GM23338 (cell line): ENCODE measurements around the gene OR2C1. TPM values are rescaled to one million over a fixed set of nuclear protein-coding genes. Genes with fewer than 3 reads are reported as not detected.

Experiments
- ATAC-seq: fragments of 200-7000 bp; cut with Tn5 transposase; 3 replicates; pipeline ENCODE4 v1.9.1; 2020
- DNase-seq: peaks from one replicate; pipeline ENCODE4 v3.0.0-alpha.2; 2015; ENCODE audit warnings: low spot score
- H2AFZ ChIP-seq: fragments of 200-600 bp; sonication (generic); 2 replicates; pipeline ENCODE4 v1.8.0; 2016; ENCODE audit warnings: antibody characterized with exemption, mild to moderate bottlenecking, moderate library complexity
- H3F3A ChIP-seq: fragments of 200-600 bp; sonication (generic); replicated peaks from 2 replicates; pipeline ENCODE4 v1.8.0; 2017; ENCODE audit warnings: antibody characterized with exemption, mixed run types, low read depth
- H3K27ac ChIP-seq: fragments of 200-600 bp; sonication (generic); 2 replicates; pipeline ENCODE4 v1.6.1; 2016; ENCODE audit warnings: low read depth
- H3K27me3 ChIP-seq: fragments of 200-600 bp; sonication (generic); 2 replicates; pipeline ENCODE4 v1.8.0; 2016; ENCODE audit warnings: mild to moderate bottlenecking, mixed run types, moderate library complexity; ENCODE audit not compliant: insufficient read depth
- H3K36me3 ChIP-seq: fragments of 200-600 bp; sonication (generic); 2 replicates; pipeline ENCODE4 v1.8.0; 2016; ENCODE audit warnings: mild to moderate bottlenecking; ENCODE audit not compliant: insufficient read depth
- H3K4me1 ChIP-seq: fragments of 200-600 bp; sonication (generic); 2 replicates; pipeline ENCODE4 v1.8.0; 2016; ENCODE audit warnings: mild to moderate bottlenecking, moderate library complexity; ENCODE audit not compliant: insufficient read depth
- H3K4me2 ChIP-seq: fragments of 200-600 bp; sonication (generic); 2 replicates; pipeline ENCODE4 v1.7.1; 2017; ENCODE audit warnings: mixed run types
- H3K4me3 ChIP-seq: fragments of 200-600 bp; sonication (generic); 2 replicates; pipeline ENCODE4 v1.6.1; 2016; ENCODE audit warnings: mixed run types
- H3K79me2 ChIP-seq: fragments of 200-600 bp; sonication (generic); replicated peaks from 2 replicates; pipeline ENCODE4 v1.8.0; 2017; ENCODE audit warnings: mild to moderate bottlenecking; ENCODE audit not compliant: insufficient read depth
- H3K9me2 ChIP-seq: fragments of 200-600 bp; sonication (generic); 2 replicates; pipeline ENCODE4 v1.8.0; 2017; ENCODE audit not compliant: insufficient read depth
- H4K20me1 ChIP-seq: fragments of 200-600 bp; sonication (generic); replicated peaks from 2 replicates; pipeline ENCODE4 v1.8.0; 2017; ENCODE audit warnings: mild to moderate bottlenecking; ENCODE audit not compliant: insufficient read depth
- H3K27ac Mint-ChIP-seq: 2 replicates; pipeline ENCODE4 v1.8.0; 2020; ENCODE audit warnings: inconsistent platforms, mild to moderate bottlenecking, moderate library complexity, mixed read lengths
- H3K27me3 Mint-ChIP-seq: 3 replicates; pipeline ENCODE4 v1.8.0; 2022; ENCODE audit warnings: low read depth, mild to moderate bottlenecking, moderate library complexity, mixed read lengths, inconsistent platforms; ENCODE audit not compliant: insufficient read depth, poor library complexity
- H3K36me3 Mint-ChIP-seq: 3 replicates; pipeline ENCODE4 v1.8.0; 2021; ENCODE audit warnings: low read depth, mild to moderate bottlenecking, inconsistent platforms, moderate library complexity, mixed read lengths
- H3K4me1 Mint-ChIP-seq: 3 replicates; pipeline ENCODE4 v1.8.0; 2020; ENCODE audit warnings: mild to moderate bottlenecking, inconsistent platforms, mixed read lengths
- H3K4me3 Mint-ChIP-seq: 3 replicates; pipeline ENCODE4 v1.8.0; 2021; ENCODE audit warnings: moderate library complexity, mild to moderate bottlenecking, inconsistent platforms, mixed read lengths
- H3K9me3 Mint-ChIP-seq: 3 replicates; pipeline ENCODE4 v1.8.0; 2020; ENCODE audit warnings: moderate library complexity, mild to moderate bottlenecking, inconsistent platforms, mixed read lengths
- CTCF ChIP-seq, 2 experiments: fragments of 200-600 bp in 1 of 2; sonication (generic) in 1 of 2; conservative IDR thresholded peaks; 2 replicates each; pipeline versions ENCODE4 v1.5.1 to v1.6.1; 2016 to 2017; ENCODE audit warnings: antibody characterized with exemption in 2 of 2, low read depth in 2 of 2, mild to moderate bottlenecking in 2 of 2, moderate library complexity in 1 of 2
- ETS1 ChIP-seq: IDR thresholded peaks from 2 replicates; pipeline ENCODE4 v1.6.1; 2016; ENCODE audit warnings: antibody characterized with exemption
- EZH2phosphoT487 ChIP-seq: fragments of 200-600 bp; sonication (generic); IDR thresholded peaks from one replicate; pipeline ENCODE4 v1.8.1; 2018; ENCODE audit warnings: antibody characterized with exemption; ENCODE audit not compliant: unreplicated experiment
- JUNB ChIP-seq: IDR thresholded peaks from one replicate; pipeline ENCODE4 v1.6.1; 2016; ENCODE audit warnings: antibody characterized with exemption; ENCODE audit not compliant: unreplicated experiment
- POLR2AphosphoS5 ChIP-seq: IDR thresholded peaks from 2 replicates; pipeline ENCODE4 v1.6.1; 2016; ENCODE audit warnings: antibody characterized with exemption, low read depth
- REST ChIP-seq: IDR thresholded peaks from one replicate; pipeline ENCODE4 v1.6.1; 2018; ENCODE audit warnings: antibody characterized with exemption; ENCODE audit not compliant: unreplicated experiment
- STAT1 ChIP-seq: IDR thresholded peaks from one replicate; pipeline ENCODE4 v1.6.1; 2016; ENCODE audit warnings: antibody characterized with exemption; ENCODE audit not compliant: unreplicated experiment
- ZNF114 ChIP-seq: fragments of 250-450 bp; sonication (Bioruptor Pico); IDR thresholded peaks from 2 replicates; pipeline ENCODE4 v1.5.0; 2020; ENCODE audit warnings: mild to moderate bottlenecking, moderate library complexity
- ZNF331 ChIP-seq: fragments of 250-450 bp; sonication (Bioruptor Pico); IDR thresholded peaks from 2 replicates; pipeline ENCODE4 v1.5.0; 2020; ENCODE audit warnings: low read depth, mild to moderate bottlenecking, moderate library complexity
- ZNF462 ChIP-seq: fragments of 250-450 bp; sonication (Bioruptor Pico); IDR thresholded peaks from 2 replicates; pipeline ENCODE4 v1.5.0; 2020; ENCODE audit warnings: mild to moderate bottlenecking, moderate library complexity
- polyA plus RNA-seq: library from polyadenylated mRNA; unstranded; fragments of >200 nt; fragmentation: Nextera tagmentation; extraction: Ambion mirVana; gene quantifications from 2 replicates; pipeline ENCODE4 v1.2.1, GENCODE V29; 2016
- total RNA-seq: library from RNA; depleted of rRNA; stranded (reverse); fragments of >200 nt; shearing (Covaris generic); gene quantifications from 2 replicates; pipeline ENCODE4 v1.2.3, GENCODE V29; 2014

Gene OR2C1
- total and polyA plus RNA-seq, 2 experiments from 2014 or later, result not detected

GRCh38 chr16:3347586-3347985 lies 8.1 kb upstream of the OR2C1 start:
- no peaks in the 10 kb centered on the region for H3K4me1 Mint-ChIP-seq
- H3K4me2 ChIP-seq, result no peak overlapping the region
- no peaks in the 10 kb centered on the region for H3K27me3 ChIP-seq
- no peak overlapping the region for H3K4me3 Mint-ChIP-seq
- no peaks in the 10 kb centered on the region for H3F3A ChIP-seq
- H3K4me3 ChIP-seq, result no peak overlapping the region
- ATAC-seq (no peak), DNase-seq (no peak)
- H4K20me1 ChIP-seq, result no peaks in the 10 kb centered on the region
- H3K9me2 ChIP-seq, result no peaks in the 10 kb centered on the region
- TF ChIP-seq ETS1 (no peak), STAT1 (no peak), POLR2AphosphoS5 (no peak), ZNF114 (no peak), ZNF462 (CRISPR knock-in tag) (no peak), ZNF331 (CRISPR knock-in tag) (no peak), REST (no peak), EZH2phosphoT487 (no peak), JUNB (no peak), CTCF (conservative IDR thresholded peaks at IDR 0.05; ENCODE audit: low read depth in 2 of 2) (no peak)
- H3K9me3 Mint-ChIP-seq, result peaks cover 76% of the 10 kb centered on the region
- H2AFZ ChIP-seq, result no peak overlapping the region
- no peak overlapping the region for H3K27ac ChIP-seq
- H3K27ac Mint-ChIP-seq, result no peak overlapping the region
- H3K4me1 ChIP-seq, result no peaks in the 10 kb centered on the region
- no peaks in the 10 kb centered on the region for H3K79me2 ChIP-seq
- no peaks in the 10 kb centered on the region for H3K36me3 ChIP-seq
- peaks cover 14% of the 10 kb centered on the region for H3K36me3 Mint-ChIP-seq
- peaks cover 2% of the 10 kb centered on the region for H3K27me3 Mint-ChIP-seq
